MCF 10A (cell line): ENCODE data around the gene TMEM138. TPM values are rescaled to one million over a fixed set of nuclear protein-coding genes. Genes with fewer than 3 reads are reported as not detected.

ENCODE experiments used
- BruUV-seq: library from RNA; stranded (reverse); fragments of 400-500 nt; replicated peaks from 2 replicates; lab custom pipeline; 2021; lab: Mats Ljungman, UMichigan
- CTCF ChIA-PET: fragments of 300-600 bp; sonication (Branson Sonifier 250); formaldehyde crosslinking; extraction: SDS; loops from one replicate; lab custom pipeline; 2021; ENCODE audit warnings: antibody characterized with exemption, inconsistent platforms; lab: Yijun Ruan, JAX
- POLR2A ChIA-PET: fragments of 300-600, 350-650 bp; sonication (Branson Sonifier 250); formaldehyde crosslinking; extraction: SDS; loops from one replicate; lab custom pipeline; 2020; ENCODE audit warnings: antibody characterized with exemption, inconsistent platforms; lab: Yijun Ruan, JAX
- DNase-seq: peaks from one replicate; pipeline ENCODE4 v3.0.0-alpha.2; 2018; ENCODE audit not compliant: unreplicated experiment
- H3K27ac Mint-ChIP-seq: one replicate; pipeline ENCODE4 v1.8.0; 2022; ENCODE audit warnings: mild to moderate bottlenecking, low read depth, mixed read lengths; ENCODE audit not compliant: unreplicated experiment
- H3K27me3 Mint-ChIP-seq: one replicate; pipeline ENCODE4 v1.8.0; 2022; ENCODE audit warnings: mixed read lengths; ENCODE audit not compliant: insufficient read depth, unreplicated experiment
- H3K36me3 Mint-ChIP-seq: one replicate; pipeline ENCODE4 v1.8.0; 2022; ENCODE audit warnings: mild to moderate bottlenecking, moderate library complexity, mixed read lengths; ENCODE audit not compliant: insufficient read depth, unreplicated experiment
- H3K4me1 Mint-ChIP-seq: one replicate; pipeline ENCODE4 v1.8.0; 2022; ENCODE audit warnings: mixed read lengths; ENCODE audit not compliant: insufficient read depth, unreplicated experiment
- H3K4me3 Mint-ChIP-seq: one replicate; pipeline ENCODE4 v1.8.0; 2022; ENCODE audit warnings: mild to moderate bottlenecking, moderate library complexity, mixed read lengths; ENCODE audit not compliant: unreplicated experiment
- H3K9me3 Mint-ChIP-seq: one replicate; pipeline ENCODE4 v1.8.0; 2022; ENCODE audit warnings: mixed read lengths; ENCODE audit not compliant: unreplicated experiment
- intact Hi-C: fragments of 100-400 bp; cut with micrococcal nuclease; formaldehyde crosslinking; loops from 2 replicates; pipeline ENCODE4 v1.14.1; 2022
- total RNA-seq: library from RNA; stranded (reverse); gene quantifications from 2 replicates; pipeline ENCODE4 v1.2.3, GENCODE V29; 2022
- TF ChIP-seq, protein P1 (sequence below): fragments of 200-600 bp; IDR thresholded peaks from one replicate; pipeline ENCODE4 v1.8.0; 2022; ENCODE audit warnings: antibody characterized with exemption, mild to moderate bottlenecking; ENCODE audit not compliant: unreplicated experiment

Gene TMEM138
- total RNA-seq, 1 experiment from 2014 or later = 39.9 TPM

DNA sequence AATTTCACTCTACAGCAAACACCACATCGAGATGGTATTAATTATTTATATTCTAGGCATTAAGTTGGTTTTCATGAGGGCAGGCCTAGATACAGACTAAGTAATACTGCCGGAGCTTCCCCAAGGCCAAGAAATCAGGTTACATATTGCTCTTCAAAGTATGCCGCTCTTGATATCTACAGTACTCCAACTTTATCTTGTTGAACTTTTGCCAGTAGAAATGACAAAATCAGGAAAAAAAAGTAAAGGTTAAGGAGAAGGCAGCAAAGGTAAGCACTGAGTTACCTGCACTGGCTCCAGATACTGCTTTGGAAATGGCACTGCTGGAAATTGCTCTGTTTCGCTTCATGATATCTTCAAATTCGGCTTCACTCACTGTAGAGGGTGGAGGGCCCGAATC lies 53.2 kb downstream of the TMEM138 start:
- Mint-ChIP-seq H3K27me3 (no peaks in the 10 kb centered on the region), H3K4me1 (peaks cover 9% of the 10 kb centered on the region), H3K27ac (no peak overlapping the region), H3K9me3 (no peaks in the 10 kb centered on the region), H3K4me3 (no peak overlapping the region), H3K36me3 (peaks cover 99% of the 10 kb centered on the region)
- TF ChIP-seq, protein P1, sequence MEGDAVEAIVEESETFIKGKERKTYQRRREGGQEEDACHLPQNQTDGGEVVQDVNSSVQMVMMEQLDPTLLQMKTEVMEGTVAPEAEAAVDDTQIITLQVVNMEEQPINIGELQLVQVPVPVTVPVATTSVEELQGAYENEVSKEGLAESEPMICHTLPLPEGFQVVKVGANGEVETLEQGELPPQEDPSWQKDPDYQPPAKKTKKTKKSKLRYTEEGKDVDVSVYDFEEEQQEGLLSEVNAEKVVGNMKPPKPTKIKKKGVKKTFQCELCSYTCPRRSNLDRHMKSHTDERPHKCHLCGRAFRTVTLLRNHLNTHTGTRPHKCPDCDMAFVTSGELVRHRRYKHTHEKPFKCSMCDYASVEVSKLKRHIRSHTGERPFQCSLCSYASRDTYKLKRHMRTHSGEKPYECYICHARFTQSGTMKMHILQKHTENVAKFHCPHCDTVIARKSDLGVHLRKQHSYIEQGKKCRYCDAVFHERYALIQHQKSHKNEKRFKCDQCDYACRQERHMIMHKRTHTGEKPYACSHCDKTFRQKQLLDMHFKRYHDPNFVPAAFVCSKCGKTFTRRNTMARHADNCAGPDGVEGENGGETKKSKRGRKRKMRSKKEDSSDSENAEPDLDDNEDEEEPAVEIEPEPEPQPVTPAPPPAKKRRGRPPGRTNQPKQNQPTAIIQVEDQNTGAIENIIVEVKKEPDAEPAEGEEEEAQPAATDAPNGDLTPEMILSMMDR = no peak
- BruUV-seq = no TSS peak
- CTCF ChIA-PET = interaction anchor here (0.6 kb wide), 1 partner anchor 30 kb away, joined by 6 read pairs; no protein-coding TSS in a partner anchor
- intact Hi-C loops = no loop called here
- POLR2A ChIA-PET = interaction anchor here (0.7 kb wide), 1 partner anchor 1426 kb away, joined by 3 read pairs; no protein-coding TSS in a partner anchor
- DNase-seq = no peak

DNA sequence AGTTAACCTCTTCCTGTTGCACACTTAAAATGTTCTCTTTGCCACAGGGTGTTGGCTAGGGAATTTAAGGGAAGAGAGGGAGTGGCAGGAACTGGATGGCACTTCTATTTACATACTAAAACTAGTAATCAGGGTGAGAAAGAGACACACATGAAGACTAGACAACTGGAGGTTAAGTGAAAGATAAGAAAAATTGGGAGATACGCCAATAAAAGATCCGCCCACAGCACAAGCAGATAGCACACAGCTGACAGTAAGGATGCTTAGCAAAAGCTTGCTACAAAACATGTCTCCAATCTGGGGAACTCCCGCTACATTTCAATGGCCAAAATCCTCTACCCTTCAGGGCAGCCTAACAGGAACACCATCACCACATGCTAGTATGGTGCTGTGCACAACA lies 54.8 kb downstream of the TMEM138 start:
- POLR2A ChIA-PET = interaction anchor here (1.4 to 1.5 kb wide), 2 partner anchors 13 to 55 kb away, joined by 4 read pairs; partner anchors contain the start of genes CPSF7, CYB561A3, SDHAF2 and TMEM138
- no peak overlapping the region for H3K27ac Mint-ChIP-seq
- DNase-seq = no peak

GRCh38 chr11:61417670-61418069 lies 55.5 kb downstream of the TMEM138 start:
- ChIA-PET POLR2A (interaction anchor here (0.7 to 1.5 kb wide), 4 partner anchors 12 to 56 kb away, joined by 3 to 4 read pairs (median 4); partner anchors contain the start of genes CPSF7, CYB561A3, SDHAF2 and TMEM138), CTCF (interaction anchor here (0.7 to 1.2 kb wide), 2 partner anchors 17 to 82 kb away, joined by 3 to 5 read pairs; no protein-coding TSS in a partner anchor)
- no TSS peak for BruUV-seq
- intact Hi-C loops = no loop called here
- Mint-ChIP-seq H3K36me3 (peaks cover 98% of the 10 kb centered on the region), H3K9me3 (no peaks in the 10 kb centered on the region), H3K27ac (no peak overlapping the region), H3K27me3 (no peaks in the 10 kb centered on the region), H3K4me3 (no peak overlapping the region), H3K4me1 (peaks cover 9% of the 10 kb centered on the region)
- TF ChIP-seq, protein P1 = no peak
- DNase-seq = no peak

More for the DNA sequence above, 54.8 kb downstream of the TMEM138 start:
- Mint-ChIP-seq H3K9me3 (no peaks in the 10 kb centered on the region), H3K4me1 (peaks cover 9% of the 10 kb centered on the region), H3K27me3 (no peaks in the 10 kb centered on the region), H3K36me3 (peaks cover 99% of the 10 kb centered on the region), H3K4me3 (no peak overlapping the region)
- TF ChIP-seq, protein P1 = no peak
- CTCF ChIA-PET = interaction anchor here (1.2 kb wide), 1 partner anchor 81 kb away, joined by 3 read pairs; no protein-coding TSS in a partner anchor
- no TSS peak for BruUV-seq
- intact Hi-C loops = no loop called here

- H3K36me3 Mint-ChIP-seq = peaks cover 97% of the 10 kb centered on the region
- no peak overlapping the region for H3K4me3 Mint-ChIP-seq
- intact Hi-C loops = no loop called here
- DNase-seq = no peak
- ChIA-PET CTCF (interaction anchor here (0.7 to 1.2 kb wide), 2 partner anchors 17 to 82 kb away, joined by 3 to 5 read pairs; no protein-coding TSS in a partner anchor), POLR2A (interaction anchor here (0.7 to 1.5 kb wide), 4 partner anchors 11 to 56 kb away, joined by 3 to 4 read pairs (median 4); partner anchors contain the start of genes CPSF7, CYB561A3, SDHAF2 and TMEM138)
- TF ChIP-seq, protein P1 = no peak
- H3K9me3 Mint-ChIP-seq = no peaks in the 10 kb centered on the region
- no TSS peak for BruUV-seq
- no peaks in the 10 kb centered on the region for H3K27me3 Mint-ChIP-seq
- no peak overlapping the region for H3K27ac Mint-ChIP-seq
- peaks cover 9% of the 10 kb centered on the region for H3K4me1 Mint-ChIP-seq
Observed at GRCh38 chr11:61418136-61418535, 56.0 kb downstream of the TMEM138 start.

Other genes starting within 250 kb of the TMEM138 start
- 20.5 and 23.3 TPM in 2 replicates for gene VPS37C, start 200.9 kb upstream of the TMEM138 start, total RNA-seq
- gene PGA3, start 158.9 kb upstream of the TMEM138 start, total RNA-seq = not detected in 2 replicates
- gene PGA4, start 140.0 kb upstream of the TMEM138 start, total RNA-seq = not detected in 2 replicates
- not detected in 2 replicates for gene PGA5, start 121.2 kb upstream of the TMEM138 start, total RNA-seq
- 0.54 and 1.1 TPM in 2 replicates for gene VWCE, start 67.1 kb upstream of the TMEM138 start, total RNA-seq
- gene DDB1, start 29.3 kb upstream of the TMEM138 start, total RNA-seq = 172 and 188 TPM in 2 replicates
- 79.7 and 93.7 TPM in 2 replicates for gene TKFC, start 29.1 kb upstream of the TMEM138 start, total RNA-seq
- 28.4 and 28.8 TPM in 2 replicates for gene CYB561A3, start 492 bp upstream of the TMEM138 start, total RNA-seq
- 3.2 and 4.0 TPM in 2 replicates for gene TMEM216, start 30.2 kb downstream of the TMEM138 start, total RNA-seq
- gene CPSF7, start 67.6 kb downstream of the TMEM138 start, total RNA-seq = 99.9 and 111 TPM in 2 replicates
- 30.1 and 34.6 TPM in 2 replicates for gene SDHAF2, start 67.8 kb downstream of the TMEM138 start, total RNA-seq
- gene LRRC10B, start 146.4 kb downstream of the TMEM138 start, total RNA-seq = not detected in 2 replicates
- gene SYT7, start 218.7 kb downstream of the TMEM138 start, total RNA-seq = 25.2 and 57.7 TPM in 2 replicates